ENCODE data around the gene ELOA.
"Not testable (repeated sequence)": the region's sequence is repeated elsewhere in the genome, so short reads cannot be mapped to it uniquely, and the experiment has no call there.

The ELOA gene

DNA sequence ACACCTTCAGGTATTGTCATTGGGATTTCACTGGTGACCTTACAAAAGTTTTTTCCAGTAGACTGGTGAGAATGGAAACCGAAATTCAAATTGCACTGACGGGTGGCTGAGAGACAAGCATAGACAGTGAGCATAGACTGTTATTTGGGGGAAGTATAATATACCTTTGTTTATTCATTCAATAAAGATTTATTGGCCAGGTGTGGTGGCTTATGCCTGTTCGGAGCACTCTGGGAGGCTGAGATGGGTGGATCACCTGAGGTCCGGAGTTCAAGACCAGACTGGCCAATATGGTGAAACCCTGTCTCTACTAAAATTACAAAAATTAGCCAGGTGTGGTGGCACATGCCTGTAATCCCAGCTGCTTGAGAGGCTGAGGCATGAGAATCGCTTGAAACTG lies 10.0 kb upstream of the ELOA start:
- DNase-seq (ENCODE audit: low read depth): not testable (repeated sequence)

DNA sequence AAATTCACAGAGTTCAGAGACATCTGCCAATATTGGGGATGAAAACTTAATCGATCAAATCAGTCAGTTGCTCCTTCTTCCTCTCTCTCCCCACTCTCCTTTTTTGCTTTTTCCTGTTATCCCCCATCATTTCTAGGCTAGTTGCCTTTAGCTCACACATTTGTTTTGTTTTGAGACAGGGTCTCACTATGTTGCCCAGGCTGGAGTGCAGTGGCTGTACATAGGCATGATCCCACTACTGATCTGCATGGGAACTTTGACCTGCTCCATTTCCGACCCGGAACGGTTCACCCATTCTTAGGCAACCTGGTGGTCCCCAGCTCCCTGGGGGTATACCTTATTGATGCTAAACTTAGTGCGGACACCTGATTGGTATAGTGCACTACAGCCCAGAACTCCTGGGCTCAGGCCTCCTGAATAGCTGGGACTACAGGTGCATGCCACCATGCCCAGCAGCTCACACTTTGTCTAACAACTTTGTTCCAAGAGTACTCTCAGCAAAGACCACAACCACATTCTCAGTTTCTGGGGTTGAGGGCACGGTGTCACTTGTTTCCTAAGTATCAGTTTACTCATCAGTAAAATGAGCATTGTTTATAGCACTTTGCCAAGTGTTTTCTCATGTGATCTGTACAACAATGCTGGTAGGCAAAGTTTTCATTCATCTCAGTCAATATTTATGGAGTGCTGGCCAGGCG lies 6.7 kb upstream of the ELOA start:
- DNase-seq (ENCODE audit: low read depth): no peak

DNA sequence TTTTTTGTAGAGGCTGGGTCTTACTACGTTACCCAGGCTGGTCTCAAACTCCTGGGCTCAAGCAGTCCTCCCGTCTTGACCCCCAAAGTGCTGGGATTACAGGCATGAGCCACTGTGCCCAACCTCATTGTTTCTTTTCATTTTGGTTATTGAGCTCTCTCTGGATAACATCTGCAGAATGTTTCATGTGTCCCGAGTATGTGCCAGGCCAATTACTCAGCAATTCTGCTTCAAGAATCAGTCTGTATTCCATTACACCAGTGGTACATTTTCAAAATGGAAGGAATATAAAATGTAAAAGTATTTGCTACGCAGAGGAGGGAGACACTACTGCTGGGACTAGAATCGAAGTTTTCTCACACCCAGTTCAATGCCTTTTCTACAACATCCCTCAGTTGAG lies 1.7 kb upstream of the ELOA start:
- no peak for DNase-seq (ENCODE audit: low read depth)

DNA sequence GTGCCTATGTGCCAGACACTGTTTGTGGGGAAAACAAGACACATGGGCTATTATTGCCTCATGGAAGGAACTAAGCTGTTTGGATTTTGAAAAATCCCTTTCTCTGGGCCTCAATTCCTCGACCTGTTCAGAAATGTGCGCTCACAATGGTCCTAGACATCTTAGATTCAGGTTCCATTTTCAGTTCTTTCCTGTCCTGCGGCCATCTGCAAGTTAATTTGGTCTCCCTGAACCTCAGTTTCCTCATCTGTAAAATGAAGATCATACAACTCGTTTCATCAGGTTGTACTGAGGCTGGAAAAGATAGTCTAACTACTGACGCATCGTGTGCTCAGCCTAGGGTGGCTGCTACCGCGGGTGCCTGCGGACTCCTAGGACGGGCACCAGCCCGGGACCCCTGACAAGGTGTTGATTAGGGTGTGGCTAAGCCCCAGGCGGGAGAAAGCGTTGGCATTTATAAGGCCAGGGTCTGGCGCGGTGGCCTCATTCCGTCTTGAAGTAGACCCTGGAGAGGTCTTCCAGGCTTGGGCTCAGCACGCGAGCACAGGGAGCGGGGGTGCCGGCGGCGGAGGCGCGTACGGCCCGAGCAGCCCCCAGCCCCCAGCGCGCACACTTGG lies 493 bp upstream of the ELOA start:
- peak; percentile 6 for DNase-seq (ENCODE audit: low read depth)

DNA sequence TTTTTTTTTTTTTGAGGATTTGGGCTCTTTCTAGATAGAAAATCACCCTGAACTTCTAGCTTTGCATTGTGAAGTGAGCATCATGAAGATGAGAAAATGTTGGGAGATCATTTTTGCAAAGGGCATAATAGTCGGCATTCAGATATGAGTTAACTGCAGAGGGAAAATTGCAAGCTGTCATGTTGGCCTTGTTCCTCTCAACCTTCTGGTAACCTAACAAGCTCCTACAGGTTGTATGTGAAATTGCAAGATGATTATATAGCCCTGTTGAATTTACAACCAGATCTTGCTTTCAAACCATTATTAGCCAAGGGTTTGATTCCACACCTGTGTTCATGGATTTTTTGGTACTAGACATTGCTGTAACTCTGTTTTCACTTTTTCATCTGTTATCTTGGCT lies 2.2 kb downstream of the ELOA start:
- no peak for DNase-seq (ENCODE audit: low read depth)

DNA sequence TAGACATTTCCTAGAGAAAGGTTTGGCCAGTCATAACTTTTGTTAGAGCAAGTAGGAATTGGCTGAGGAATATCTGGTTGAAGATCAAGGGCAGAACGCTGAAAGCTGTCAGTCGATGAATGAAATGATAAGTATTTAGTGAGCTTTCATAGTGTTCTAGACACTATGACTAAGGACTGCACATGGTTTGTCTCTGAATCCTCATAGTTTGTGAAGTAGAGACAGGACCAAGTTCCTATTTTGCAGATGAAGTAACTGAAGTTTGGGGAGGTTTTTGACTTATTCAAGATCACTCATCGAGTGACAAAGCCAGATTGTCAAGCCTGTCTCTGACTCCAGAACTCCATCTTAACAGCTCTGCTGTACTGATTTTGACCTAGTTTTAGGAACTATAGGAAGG lies 4.7 kb downstream of the ELOA start:
- DNase-seq (ENCODE audit: low read depth): no peak

DNA sequence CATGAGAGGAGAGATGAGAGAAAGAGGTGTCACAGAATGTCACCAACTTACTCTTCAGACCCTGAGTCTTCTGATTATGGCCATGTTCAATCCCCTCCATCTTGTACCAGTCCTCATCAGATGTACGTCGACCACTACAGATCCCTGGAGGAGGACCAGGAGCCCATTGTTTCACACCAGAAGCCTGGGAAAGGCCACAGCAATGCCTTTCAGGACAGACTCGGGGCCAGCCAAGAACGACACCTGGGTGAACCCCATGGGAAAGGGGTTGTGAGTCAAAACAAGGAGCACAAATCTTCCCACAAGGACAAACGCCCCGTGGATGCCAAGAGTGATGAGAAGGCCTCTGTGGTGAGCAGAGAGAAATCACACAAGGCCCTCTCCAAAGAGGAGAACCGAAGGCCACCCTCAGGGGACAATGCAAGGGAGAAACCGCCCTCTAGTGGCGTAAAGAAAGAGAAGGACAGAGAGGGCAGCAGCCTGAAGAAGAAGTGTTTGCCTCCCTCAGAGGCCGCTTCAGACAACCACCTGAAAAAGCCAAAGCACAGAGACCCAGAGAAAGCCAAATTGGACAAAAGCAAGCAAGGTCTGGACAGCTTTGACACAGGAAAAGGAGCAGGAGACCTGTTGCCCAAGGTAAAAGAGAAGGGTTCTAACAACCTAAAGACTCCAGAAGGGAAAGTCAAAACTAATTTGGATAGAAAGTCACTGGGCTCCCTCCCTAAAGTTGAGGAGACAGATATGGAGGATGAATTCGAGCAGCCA lies 8.0 kb downstream of the ELOA start:
- no peak for DNase-seq (ENCODE audit: low read depth)

DNA sequence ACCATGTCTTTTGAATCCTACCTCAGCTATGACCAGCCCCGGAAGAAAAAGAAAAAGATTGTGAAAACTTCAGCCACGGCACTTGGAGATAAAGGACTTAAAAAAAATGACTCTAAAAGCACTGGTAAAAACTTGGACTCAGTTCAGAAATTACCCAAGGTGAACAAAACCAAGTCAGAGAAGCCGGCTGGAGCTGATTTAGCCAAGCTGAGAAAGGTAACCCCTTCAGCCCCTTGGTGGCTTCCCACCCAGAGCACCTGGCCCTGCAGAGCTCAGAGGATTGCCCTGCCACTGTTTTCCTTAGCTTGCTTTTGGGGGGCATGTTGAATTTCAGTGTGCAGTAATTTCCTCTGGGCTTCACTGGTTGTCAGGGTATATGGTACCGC lies 8.5 kb downstream of the ELOA start:
- no peak for DNase-seq (ENCODE audit: low read depth)

DNA sequence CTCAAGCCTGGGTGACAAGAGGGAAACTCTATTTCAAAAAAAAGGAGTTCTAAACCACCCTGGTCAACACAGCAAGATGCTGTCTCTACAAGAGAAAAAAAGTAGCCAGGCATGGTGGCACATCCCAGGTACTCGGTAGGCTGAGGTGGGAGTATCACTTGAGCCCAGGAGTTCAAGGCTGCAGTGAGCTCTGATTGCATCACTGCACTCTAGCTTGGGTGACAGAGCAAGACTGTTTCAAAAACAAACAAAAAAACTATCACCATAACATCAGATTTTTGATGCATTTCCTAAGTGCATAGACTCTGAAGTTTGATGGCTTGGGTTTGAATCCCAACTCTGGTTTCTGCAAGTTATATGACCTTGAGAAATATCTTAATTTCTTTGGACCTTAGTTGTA lies 9.6 kb downstream of the ELOA start:
- DNase-seq (ENCODE audit: low read depth): no peak

DNA sequence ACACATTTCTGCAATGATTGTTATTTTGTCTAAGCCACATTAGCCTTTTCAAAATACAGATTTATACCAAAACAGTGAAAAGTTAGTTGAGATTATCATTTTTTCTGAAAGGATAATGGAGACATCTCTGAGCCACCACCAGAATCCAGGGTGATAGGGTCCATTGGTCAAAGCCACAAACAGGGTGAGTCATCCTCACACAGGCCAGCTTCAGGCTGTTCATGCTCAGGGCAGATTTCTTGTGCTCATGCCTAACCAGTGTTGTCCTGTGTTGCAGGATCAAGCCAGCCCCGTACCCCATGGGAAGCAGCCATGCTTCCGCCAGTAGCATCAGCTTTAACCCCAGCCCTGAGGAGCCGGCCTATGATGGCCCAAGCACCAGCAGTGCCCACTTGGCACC lies 13.4 kb downstream of the ELOA start:
- no peak for DNase-seq (ENCODE audit: low read depth)

DNA sequence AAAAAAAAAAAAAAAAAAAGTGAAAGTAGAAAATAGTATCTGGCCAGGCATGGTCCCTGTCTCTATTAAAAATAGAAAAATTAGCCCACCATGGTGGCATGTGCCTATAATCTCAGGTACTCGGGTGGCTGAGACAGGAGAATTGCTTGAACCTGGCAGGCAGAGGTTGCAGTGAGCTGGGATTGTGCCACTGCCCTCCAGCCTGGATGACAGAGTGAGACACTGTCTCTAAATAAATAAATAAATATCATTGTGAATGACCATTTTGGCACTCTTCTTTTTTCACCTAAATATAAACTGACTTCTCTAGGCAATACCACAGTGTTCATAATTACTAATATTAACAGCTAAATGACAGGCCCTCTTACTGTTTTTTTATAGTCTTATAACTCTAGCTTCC lies 14.5 kb downstream of the ELOA start:
- DNase-seq (ENCODE audit: low read depth): no peak

DNA sequence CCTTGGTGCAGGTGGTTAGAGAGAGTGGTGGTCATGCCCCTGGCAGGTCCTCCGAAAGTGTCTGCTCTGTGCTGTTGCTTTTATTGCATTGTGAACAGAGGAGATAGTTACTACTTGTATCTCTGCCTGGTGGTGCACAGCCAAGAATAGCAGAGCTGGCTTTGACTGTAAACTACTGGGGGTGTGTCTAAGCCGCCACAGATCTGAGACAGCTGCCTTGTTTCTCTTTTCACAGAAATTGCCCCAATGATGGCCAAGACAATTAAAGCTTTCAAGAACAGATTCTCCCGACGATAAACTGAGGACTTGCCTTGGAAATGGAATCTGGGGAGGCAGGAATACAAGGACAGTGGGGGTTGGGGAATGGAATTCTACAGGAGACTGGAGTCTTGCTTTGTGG lies 16.0 kb downstream of the ELOA start:
- no peak for DNase-seq (ENCODE audit: low read depth)

DNA sequence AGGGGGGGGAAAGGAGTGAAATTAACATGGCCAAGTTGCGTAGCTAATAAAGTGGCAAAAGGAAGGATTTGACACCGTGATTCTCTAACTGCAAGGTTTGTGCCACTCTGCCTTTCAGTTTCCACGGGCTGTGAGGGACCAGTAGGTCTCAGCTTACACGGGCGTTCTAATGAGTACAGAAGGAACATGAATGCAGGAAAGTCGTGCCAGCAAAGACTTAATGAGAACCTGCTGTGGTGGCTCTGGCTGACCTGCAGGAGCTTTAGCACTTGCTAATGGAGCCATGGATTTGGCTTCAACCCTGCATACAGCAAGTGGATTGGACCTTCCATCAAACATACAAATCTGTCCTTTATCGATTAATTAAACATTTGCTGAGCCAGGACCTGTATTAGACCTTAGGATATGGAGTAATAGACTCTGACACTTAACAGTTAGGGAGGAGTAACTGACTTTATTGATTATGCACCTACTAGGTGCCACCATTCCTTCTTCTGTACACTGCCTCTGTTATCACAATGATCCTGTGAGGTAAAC lies 19.8 kb downstream of the ELOA start:
- no peak for DNase-seq (ENCODE audit: low read depth)

DNA sequence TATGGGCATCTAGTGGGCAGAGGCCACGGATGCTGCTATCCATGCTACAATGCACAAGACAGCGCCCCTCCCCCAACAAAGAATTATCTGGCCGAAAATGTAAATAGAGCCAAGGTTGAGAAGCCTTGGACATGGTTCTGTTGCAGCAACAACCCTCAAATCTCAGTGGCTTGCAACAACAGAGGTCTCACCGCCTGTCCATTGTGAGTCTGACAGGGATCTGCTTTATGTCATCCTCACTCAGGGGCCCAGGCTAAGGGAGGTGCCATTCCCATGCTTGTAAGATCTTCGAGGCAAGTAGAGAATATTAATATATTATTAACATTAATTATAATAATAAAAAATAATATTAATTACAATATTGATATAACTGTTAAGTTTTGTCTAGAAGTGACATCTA lies 25.5 kb downstream of the ELOA start:
- DNase-seq (ENCODE audit: low read depth): no peak

DNA sequence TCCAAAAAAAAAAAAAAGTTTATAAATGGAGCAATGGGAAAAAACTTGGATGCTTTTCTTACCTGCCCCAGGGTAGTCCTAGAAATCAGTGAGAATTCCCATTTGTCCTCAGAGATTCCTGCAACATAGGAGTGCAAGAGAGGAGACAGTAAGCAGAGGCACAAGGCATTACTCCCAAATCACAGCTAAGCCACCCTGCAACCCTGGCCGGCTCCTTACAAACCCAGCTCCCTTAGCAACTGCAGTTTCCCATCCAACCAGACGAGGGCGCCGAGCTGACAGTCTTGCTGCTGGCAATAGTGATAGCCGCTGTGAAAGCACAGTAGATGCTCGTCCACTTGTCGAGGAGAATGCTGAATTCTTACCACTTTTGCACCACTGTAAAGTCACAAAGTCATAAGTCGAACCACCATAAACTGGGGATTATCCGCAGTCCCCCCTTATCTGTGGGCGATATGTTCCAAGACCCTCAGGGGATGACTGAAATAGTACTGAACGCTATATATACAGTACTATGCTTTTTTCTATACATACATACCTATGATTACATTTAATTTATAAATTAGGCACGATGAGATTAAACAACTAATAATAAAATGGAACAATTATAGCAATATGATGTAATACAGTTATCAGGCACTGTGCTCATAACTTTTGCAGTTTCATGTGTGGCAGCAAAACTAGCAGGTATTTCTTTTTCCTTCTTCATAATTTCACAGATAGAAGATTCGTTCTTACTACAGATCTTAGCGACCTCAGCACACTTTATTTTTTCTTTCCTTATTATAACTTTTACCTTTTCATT lies 29.0 kb downstream of the ELOA start:
- DNase-seq (ENCODE audit: low read depth): peak; percentile 77

DNA sequence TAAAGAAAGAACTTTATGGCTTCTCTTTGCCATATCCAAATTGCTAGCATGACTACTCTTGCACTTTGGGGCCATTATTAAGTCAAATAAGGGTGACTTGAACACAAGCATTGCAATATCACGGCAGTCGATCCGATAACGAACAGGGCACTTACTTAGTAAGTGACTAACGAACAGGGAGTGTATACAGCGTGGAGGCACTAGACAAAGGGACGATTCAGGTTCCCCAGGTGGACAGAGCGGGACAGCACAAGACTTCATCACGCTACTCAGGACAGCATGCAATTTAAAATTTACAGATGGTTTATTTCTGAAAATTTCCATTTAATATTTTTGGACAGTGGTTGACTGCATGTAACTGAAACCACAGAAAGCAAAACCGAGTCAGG lies 29.6 kb downstream of the ELOA start:
- DNase-seq (ENCODE audit: low read depth): no peak

DNA sequence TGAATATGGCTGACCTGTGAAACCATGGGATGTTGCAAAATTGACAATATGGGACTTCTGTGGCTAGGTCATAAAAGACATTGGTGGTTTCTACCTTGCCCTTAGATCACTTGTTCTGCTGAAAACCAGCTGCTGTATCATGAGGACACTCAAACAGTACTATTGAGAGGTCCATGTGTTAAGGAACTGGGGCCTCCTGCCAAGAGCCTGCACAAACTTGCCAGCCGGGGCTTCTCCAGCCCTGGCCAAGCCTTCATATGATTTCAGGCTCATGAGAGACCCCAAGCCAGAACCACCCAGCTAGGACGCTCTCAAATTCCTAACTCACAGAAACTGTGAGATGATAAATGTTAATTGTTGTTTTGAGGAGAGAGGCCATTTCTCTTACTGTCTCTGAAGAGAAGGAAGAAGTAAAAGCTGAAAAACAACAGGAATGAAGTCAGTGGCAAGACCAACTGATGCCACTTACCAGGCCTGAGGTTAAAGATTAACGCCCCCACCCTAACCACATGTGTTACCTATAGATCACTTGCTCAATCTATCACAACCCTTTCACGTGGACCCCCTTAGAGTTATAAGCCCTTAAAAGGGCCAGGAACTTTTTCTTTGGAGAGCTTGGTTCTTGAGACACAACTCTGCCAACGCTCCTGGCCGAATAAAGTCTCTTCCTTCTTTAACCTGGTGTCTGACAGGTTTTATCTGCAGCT lies 31.1 kb downstream of the ELOA start:
- DNase-seq (ENCODE audit: low read depth): no peak

DNA sequence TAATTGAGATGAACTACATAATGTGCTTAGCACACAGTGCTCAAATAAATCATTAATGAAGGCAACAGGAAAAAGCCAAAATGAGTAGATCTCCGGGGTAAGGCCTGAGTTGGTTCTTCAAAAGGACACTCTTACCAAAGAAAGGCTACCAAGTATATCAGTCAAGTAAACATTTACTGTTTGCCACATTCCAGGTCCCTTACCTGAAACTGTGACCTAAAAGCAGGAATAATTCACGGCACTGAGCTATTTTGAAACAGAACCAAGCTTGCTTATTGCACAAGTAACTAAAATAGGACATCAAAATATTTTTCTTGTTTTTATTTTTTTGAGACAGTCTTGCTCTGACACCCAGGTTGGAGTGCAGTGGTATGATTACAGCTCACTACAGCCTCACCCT lies 32.9 kb downstream of the ELOA start:
- DNase-seq (ENCODE audit: low read depth): no peak

DNA sequence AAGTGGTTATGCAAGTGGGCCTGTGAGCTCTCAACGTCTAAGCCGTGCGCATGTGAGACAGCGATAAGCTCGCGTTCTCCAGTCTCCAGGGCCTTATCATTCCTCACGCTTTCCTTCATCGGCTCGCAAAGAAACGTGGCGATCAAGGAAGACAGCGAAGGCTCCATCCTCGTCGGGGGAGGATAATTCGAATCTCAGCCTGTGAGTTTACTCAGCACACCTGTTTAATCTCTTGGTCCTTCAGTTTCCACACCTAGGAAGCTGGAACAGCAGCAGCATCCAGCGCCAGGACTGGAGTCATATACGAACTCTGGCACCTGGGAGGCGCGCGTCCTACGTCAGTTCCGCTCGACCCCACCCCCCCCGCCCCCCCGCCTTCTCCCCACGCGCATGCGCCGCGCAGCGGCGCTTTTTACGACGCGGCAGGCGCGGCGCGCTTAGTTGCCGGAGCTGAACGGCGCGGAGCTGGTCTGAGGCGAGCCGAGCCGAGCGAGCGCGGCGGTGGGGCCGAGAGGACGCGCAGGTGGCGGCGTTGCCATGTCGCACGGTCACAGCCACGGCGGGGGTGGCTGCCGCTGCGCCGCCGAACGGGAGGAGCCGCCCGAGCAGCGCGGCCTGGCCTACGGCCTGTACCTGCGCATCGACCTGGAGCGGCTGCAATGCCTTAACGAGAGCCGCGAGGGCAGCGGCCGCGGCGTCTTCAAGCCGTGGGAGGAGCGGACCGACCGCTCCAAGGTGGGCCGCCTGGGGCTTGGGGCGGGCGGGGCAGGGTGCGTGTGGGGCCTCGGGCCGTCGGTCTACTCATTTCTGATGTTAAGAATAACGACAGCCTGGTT lies 34.9 kb downstream of the ELOA start, which contains the start of gene PITHD1:
PITHD1 (plus strand) TSS at position 440 of the 836 bp plus-strand sequence; CDS start at position 538, 98 bp downstream.
- peak; percentile 57 for DNase-seq (ENCODE audit: low read depth)

DNA sequence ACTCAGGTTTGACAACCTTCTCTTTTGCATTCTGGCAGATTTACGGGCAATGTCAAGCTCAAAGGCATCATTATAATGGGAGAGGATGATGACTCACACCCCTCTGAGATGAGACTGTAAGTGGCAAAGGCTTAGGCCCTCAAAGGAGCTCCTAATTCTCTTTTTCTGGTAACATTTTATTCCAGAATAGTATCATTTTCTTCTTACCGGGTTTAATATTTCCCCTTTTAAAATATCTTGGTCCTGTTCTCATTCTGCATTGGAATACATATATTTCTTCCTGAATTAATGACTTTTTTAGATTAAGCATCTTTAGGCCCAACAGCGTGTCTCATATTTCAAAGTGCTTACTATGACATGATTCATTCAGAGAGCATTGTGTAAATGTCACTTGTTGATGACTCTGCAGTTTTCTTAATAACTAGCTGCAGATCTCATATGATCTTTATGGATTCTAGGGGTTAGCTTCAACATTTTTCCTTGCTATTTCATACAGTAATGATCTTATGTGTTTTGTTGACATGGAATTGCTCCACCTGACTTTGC lies 36.6 kb downstream of the ELOA start:
- DNase-seq (ENCODE audit: low read depth): no peak
